GM12864 (cell line): ENCODE measurements around the gene OR8B4.
"Not testable (repeated sequence)": the region's sequence is repeated elsewhere in the genome, so short reads cannot be mapped to it uniquely, and the experiment has no call there.

Experiments
- DNase-seq: peaks from one replicate; pipeline ENCODE4 v3.0.0-alpha.2; 2011; ENCODE audit warnings: low read depth
- H3K4me3 ChIP-seq: 2 replicates; pipeline ENCODE4 v1.5.1; 2011; ENCODE audit warnings: mild to moderate bottlenecking, low read depth, low read length, control low read depth
- CTCF ChIP-seq: IDR thresholded peaks from 2 replicates; pipeline ENCODE4 v1.5.1; 2011; ENCODE audit warnings: low read depth, mild to moderate bottlenecking, moderate library complexity, low read length, control low read depth, inconsistent platforms; ENCODE audit errors: missing control alignments

The OR8B4 gene

GRCh38 chr11:124415356-124415923 lies 9.2 kb downstream of the OR8B4 start:
- no peak overlapping the region for H3K4me3 ChIP-seq
- peak; percentile 12 for DNase-seq
- peak; percentile 69 for TF ChIP-seq CTCF

- H3K4me3 ChIP-seq, result no peak overlapping the region
- no peak for TF ChIP-seq CTCF
- DNase-seq, result no peak
Observed at GRCh38 chr11:124409906-124410305, 14.8 kb downstream of the OR8B4 start.

GRCh38 chr11:124405581-124405980 lies 19.1 kb downstream of the OR8B4 start:
- H3K4me3 ChIP-seq, result no peak overlapping the region
- no peak for DNase-seq
- no peak for TF ChIP-seq CTCF

- H3K4me3 ChIP-seq, DNase-seq: not testable (repeated sequence)
Observed at GRCh38 chr11:124403186-124403585, 21.5 kb downstream of the OR8B4 start.

- TF ChIP-seq CTCF, result peak; percentile 78
- peak; percentile 10 for DNase-seq
- H3K4me3 ChIP-seq, result no peak overlapping the region
Observed at GRCh38 chr11:124402326-124402922, 22.2 kb downstream of the OR8B4 start.

GRCh38 chr11:124398924-124399323 lies 25.7 kb downstream of the OR8B4 start, which contains the start of gene OR8B3:
TSS of gene OR8B3 (minus strand) at chr11:124399024. CDS start at chr11:124397351, 1,673 bp downstream.
- no peak for TF ChIP-seq CTCF
- H3K4me3 ChIP-seq, result no peak within 1 kb of the TSS
- no peak for DNase-seq

- DNase-seq, H3K4me3 ChIP-seq: not testable (repeated sequence)
Observed at GRCh38 chr11:124396847-124397246, 27.8 kb downstream of the OR8B4 start.

GRCh38 chr11:124394408-124394807 lies 30.3 kb downstream of the OR8B4 start:
- TF ChIP-seq CTCF, result no peak
- DNase-seq, result no peak
- H3K4me3 ChIP-seq, result no peak overlapping the region
